AG09309 (cell line): Measurements from ENCODE around the gene SLC5A12.

Source experiments
- DNase-seq: peaks from one replicate; pipeline ENCODE4 v3.0.0-alpha.2; 2010; ENCODE audit warnings: low read depth
- H3K4me3 ChIP-seq: 2 replicates; pipeline ENCODE4 v1.5.1; 2011; ENCODE audit warnings: mild to moderate bottlenecking, low read depth, low read length, moderate library complexity; ENCODE audit not compliant: control insufficient read depth
- TF ChIP-seq, protein P1 (sequence below): IDR thresholded peaks from 2 replicates; pipeline ENCODE4 v1.5.1; 2011; ENCODE audit warnings: mild to moderate bottlenecking, low read depth, low read length, inconsistent platforms; ENCODE audit not compliant: insufficient read depth, control insufficient read depth; ENCODE audit errors: missing control alignments

SLC5A12 gene

DNA sequence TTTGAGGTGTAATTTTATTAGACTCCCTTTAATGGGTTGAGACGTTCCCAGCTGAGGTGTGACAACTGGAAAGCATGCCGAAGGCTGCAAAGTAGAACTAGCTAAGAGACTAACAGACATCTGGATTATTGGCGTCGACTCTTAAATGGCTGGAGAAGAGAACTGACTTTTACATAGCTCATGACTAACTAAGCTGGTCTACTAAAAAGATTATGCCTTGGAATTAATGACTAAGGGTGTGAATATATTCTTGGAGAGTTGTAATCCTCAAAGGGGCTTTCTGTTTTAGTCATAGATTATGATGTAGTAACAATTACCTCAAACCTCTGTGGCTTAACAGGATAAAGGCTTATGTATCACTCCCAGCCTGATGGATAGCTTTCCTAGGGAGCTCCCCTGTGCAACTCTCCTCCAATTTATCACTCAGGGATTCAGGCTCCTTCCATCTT lies 39.5 kb upstream of the SLC5A12 start:
- H3K4me3 ChIP-seq, result no peak overlapping the region
- DNase-seq, result no peak
- TF ChIP-seq, protein P1, sequence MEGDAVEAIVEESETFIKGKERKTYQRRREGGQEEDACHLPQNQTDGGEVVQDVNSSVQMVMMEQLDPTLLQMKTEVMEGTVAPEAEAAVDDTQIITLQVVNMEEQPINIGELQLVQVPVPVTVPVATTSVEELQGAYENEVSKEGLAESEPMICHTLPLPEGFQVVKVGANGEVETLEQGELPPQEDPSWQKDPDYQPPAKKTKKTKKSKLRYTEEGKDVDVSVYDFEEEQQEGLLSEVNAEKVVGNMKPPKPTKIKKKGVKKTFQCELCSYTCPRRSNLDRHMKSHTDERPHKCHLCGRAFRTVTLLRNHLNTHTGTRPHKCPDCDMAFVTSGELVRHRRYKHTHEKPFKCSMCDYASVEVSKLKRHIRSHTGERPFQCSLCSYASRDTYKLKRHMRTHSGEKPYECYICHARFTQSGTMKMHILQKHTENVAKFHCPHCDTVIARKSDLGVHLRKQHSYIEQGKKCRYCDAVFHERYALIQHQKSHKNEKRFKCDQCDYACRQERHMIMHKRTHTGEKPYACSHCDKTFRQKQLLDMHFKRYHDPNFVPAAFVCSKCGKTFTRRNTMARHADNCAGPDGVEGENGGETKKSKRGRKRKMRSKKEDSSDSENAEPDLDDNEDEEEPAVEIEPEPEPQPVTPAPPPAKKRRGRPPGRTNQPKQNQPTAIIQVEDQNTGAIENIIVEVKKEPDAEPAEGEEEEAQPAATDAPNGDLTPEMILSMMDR, result no peak

DNA sequence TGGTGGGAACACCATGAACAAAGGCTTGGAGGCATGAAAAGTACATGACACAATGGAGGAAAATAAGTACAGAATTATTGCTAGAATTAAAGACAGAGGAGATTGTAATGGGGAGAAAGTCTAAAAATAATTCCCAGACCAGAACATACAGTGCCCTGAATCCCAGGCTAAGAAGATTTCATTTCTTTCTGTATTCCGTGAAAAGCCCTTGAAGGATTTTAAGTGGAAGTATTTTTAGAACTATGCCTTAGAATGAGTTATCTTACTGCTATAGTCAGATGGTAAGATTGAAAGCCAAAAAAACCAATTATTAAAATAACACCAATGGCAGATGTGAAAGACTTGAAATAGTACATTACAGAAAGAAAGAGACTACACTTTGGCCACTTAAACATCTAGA lies 36.1 kb upstream of the SLC5A12 start:
- no peak overlapping the region for H3K4me3 ChIP-seq
- no peak for DNase-seq
- TF ChIP-seq, protein P1, result no peak

DNA sequence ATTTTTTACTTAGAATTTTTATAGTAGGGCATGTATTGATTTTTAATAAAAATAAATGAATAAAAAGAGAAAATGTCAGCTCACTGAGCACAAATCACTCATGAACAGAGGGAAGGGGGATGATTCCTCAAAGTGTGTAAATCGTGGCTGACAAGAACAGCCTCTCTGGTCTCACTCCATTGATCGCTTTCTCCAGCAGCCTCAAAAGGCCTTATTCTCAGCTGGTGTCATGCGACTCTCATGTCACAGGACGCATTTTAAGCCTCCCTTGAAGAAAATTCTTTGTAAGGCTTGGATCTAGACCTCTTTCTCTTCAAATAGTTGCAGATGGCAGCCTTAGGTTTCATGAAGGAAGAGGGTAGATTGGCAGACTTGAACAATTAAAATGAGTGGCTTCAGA lies 33.9 kb upstream of the SLC5A12 start:
- no peak overlapping the region for H3K4me3 ChIP-seq
- DNase-seq, result no peak
- TF ChIP-seq, protein P1, result no peak

DNA sequence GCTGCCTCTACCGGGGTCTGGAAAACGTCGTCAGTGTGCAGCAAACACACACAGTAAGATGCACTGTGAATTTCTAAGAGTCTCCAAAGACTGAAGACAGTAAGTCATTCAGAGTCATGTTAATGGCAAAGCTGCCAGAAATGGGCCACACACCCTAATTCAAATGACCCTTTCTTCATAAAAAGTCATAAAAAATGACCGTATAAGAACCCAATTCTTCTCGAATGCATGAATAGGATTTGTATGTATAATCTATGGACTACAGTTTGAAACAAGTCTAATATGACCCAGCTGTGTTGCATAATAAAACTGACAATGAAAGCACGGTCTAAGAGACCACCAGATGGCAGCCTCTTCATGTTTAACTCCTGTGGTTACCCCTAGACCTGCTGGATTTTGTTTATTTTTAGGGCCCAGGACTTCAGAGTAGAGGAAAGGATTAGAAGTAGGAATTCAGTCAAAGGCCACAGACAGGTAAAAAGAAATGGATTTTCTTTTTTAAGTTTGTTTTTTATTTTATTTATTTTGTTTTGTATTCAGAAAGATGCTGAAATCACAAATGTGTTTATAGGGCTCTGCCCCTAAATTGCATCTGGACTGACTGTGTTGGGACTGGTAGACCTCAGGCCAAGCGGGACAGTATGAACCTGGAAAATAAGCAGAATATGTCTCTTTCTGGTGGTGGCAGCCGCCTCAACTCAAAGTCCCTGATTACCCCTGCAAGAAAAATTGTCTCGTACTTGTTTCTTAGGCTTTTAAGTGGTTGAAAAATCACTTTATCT lies 32.1 kb upstream of the SLC5A12 start:
- peak; percentile 55 for DNase-seq
- TF ChIP-seq, protein P1, result peak; percentile 77
- no peak overlapping the region for H3K4me3 ChIP-seq

DNA sequence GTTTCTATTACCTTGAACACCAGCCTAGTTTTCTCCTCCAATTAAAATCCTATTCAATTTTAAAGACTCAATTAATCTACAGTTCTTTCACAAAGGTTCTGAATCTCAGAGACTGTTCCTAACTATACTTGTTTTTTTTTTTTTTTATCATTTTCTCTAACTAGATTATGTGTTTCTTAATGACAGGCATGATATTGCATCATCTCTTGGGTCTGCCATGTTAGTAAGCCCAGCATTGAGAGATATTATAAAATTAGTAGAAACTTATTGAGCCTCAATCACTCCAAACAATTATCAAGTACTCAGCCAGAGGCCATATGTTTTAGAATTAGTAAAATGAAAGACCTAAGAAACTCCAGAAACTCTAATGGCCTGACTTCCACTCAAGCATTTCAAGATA lies 28.1 kb upstream of the SLC5A12 start:
- TF ChIP-seq, protein P1, result no peak
- DNase-seq, result no peak
- H3K4me3 ChIP-seq, result no peak overlapping the region

DNA sequence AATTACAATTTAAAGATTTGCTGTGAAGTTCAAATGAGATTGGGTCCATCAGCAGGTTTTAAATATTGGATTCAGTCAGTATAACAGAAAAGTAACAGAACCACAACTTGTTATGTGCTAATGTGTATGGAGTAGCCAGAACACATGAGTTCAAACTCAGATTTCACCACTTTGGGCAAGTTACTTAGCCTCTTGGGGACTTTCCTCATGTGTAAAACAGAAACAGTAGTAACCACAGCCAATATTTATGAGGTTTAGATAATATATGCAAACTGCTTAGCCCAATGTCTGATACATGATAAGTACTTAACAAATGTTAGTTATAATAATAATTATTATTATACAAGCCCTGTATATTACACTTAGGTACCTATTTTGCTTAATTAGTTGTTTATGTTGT lies 21.8 kb upstream of the SLC5A12 start:
- TF ChIP-seq, protein P1, result no peak

More for the DNA sequence above, 21.8 kb upstream of the SLC5A12 start:
- no peak for DNase-seq
- no peak overlapping the region for H3K4me3 ChIP-seq
